GM18873 (cell line): ENCODE results near the gene AOAH.

Experiments used
- ATAC-seq: cut with Tn5 transposase; IDR thresholded peaks from one replicate; pipeline ENCODE4 v1.9.1; 2021; ENCODE audit warnings: mild to moderate bottlenecking, moderate library complexity, moderate number of reproducible peaks; ENCODE audit not compliant: unreplicated experiment, low FRiP score

Gene AOAH

GRCh38 chr7:36638140-36638539, 86.2 kb downstream of the AOAH start:
- no peak for ATAC-seq

DNA sequence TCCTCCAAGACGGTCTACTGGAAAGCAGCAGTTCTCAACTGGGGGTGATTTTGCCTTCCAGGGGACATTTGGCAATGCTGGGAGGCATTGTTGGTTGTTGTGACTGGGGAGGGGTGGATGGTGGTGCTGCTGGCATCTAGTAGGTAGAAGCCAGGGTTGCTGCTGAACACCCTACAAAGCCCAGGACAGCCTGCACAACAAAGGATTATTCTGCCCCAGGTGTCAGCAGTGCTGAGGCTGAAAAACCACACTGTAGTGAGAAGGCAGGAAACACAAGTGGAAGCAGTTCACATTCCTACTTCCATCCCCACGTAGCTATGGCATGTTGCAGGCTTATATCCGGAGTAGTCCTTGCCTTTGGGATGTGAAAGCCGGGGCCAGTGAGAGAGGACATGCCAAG, 86.9 kb downstream of the AOAH start:
- no peak for ATAC-seq

GRCh38 chr7:36636126-36636525, 88.2 kb downstream of the AOAH start:
- ATAC-seq, result no peak

- ATAC-seq, result no peak
These were observed 89.2 kb downstream of the AOAH start for GRCh38 chr7:36635091-36635490.

- ATAC-seq, result no peak
These were observed 90.9 kb downstream of the AOAH start for GRCh38 chr7:36633377-36633776.

DNA sequence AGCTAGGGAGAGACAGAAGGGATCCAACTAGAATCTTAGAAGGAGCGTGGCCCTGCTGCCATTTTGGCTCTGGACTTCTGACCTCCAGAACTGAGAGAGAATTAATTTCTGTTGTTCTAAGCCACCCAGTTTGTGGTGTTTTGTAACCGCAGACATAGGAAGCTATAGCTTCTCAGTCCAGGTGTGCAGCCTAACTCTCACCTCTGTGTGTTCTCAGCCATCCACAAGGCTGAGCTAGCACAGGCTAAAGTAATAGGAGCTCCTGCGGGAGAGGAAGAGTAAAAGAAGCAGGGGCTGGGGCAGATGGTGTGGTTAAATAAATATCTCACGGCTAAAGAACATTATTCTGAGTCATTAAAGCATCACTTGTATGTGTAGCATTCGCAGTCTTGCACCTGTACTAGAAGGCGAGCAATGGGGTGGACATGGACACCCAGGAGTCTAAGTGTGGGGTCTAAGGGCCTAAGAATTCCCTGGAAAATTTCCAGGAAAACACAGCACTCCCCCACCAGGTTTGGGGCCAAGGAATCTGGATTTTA, 94.1 kb downstream of the AOAH start:
- no peak for ATAC-seq

- ATAC-seq, result no peak
These were observed 94.9 kb downstream of the AOAH start for GRCh38 chr7:36629351-36629750.

DNA sequence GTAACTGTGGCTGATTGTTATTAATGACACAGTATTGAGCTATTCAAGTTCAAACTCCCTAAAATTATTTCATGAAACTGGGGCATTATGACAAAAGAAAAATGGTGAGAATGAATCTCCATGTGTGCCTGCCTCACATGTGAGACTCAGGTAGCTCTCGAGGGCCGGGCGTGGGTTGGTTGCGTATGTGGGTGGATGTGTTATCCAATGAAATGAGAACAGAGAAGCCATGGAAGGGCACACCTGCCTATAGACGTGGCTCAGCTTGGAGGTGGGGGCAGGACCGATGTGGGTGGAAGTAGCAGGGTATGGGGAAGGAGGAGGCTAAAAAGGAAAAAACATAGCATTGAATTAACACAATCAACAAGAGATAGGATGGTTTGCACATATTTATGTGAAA, 96.5 kb downstream of the AOAH start:
- ATAC-seq, result no peak

GRCh38 chr7:36626111-36626510, 98.2 kb downstream of the AOAH start:
- no peak for ATAC-seq

- ATAC-seq, result no peak
These were observed 99.0 kb downstream of the AOAH start for GRCh38 chr7:36625247-36625646.

DNA sequence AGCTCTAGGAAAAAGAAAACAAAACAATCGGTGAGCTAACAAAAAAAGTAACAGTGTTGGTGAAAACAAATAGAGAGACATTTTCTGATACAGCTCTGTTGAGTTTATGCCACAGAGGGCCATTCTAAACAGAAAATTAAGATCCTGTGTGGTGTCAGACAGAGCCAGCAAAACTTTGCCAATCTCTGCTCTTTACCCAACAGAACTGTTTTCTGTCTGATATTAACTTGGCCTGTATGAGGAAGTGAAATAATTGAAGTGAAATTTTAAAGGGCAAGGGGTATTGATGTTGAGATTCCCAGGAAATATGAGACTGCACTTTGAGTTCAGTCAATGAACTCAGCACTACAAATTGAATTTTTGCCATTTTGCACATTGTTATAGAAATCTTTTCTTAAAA, 101.0 kb downstream of the AOAH start:
- no peak for ATAC-seq

DNA sequence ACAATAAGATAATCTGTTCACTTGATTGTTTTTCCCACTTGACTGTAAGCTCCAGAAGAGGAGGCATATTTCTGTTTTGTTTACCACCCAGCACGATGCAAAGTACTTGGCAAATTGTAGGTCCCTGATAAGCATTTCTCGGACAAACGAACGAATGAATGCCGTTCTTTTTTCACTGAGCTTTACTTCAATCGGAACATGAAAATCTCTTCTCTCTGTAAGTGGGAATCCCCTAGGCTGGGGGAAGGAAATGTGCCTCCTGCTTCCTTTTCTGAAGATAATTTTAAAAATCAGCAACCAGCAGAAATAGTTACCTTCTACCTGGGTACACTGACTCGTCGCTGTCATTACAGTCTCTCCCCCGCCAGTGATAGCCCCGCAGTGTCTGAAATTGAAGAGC, 102.9 kb downstream of the AOAH start:
- no peak for ATAC-seq

DNA sequence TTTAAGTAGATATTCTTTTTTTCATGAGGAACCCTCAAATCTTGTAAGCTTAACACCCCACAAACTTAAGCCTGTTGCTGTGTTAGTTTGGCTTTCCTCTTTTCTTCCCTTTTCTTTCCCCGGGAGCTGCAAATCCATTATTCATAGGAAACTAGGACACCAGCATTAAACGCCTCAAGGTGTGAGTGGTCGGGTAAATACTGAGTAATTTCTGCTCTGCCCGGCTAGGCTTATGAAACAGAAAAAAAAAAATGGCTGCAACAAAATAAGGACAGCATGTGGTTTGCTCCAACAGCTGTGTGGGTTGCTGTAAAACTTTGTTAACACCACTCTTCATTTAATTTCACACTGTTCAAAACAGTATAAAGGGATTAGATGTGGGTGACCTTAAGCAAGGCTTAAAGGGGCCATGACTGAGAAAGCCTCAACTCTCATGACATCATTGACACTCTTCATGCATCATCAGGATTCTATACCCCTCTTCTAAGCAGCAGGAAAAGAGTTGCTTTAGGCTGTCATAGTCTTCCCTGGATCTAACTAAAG, 104.1 kb downstream of the AOAH start:
- ATAC-seq, result no peak

- ATAC-seq, result no peak
These were observed 106.9 kb downstream of the AOAH start for GRCh38 chr7:36617408-36617807.

GRCh38 chr7:36615852-36616540, 108.3 kb downstream of the AOAH start:
- ATAC-seq, result no peak

GRCh38 chr7:36614959-36615358, 109.3 kb downstream of the AOAH start:
- no peak for ATAC-seq

DNA sequence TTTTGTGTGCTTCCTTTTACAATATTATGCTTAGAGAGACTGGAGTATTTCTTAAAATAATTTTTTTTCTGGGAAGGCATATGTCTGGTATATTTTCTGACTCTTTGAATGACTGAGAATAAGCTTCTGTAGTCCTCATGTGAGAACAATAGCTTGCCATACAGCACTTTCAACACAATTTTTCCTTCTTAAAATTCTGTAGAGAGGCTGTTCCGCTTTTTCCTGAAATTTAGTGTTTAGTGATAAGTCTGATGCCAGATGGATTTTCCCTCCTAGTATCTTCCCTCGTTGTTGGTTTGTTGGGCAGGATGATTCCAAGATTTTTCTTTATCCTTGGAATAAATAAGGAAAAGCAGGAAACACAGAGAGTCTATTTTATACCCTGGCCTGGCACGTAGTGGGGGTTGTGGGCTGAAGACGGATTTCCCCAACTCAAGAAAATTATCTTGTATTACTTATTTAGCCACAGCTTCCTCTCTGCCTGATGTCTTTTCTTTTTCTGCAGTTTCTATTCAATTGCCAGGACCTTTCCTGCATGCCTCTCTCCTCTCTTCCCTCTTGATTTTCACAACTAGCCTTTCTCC, 111.2 kb downstream of the AOAH start:
- ATAC-seq, result no peak

- ATAC-seq, result no peak
These were observed 112.6 kb downstream of the AOAH start for GRCh38 chr7:36611703-36612102.

DNA sequence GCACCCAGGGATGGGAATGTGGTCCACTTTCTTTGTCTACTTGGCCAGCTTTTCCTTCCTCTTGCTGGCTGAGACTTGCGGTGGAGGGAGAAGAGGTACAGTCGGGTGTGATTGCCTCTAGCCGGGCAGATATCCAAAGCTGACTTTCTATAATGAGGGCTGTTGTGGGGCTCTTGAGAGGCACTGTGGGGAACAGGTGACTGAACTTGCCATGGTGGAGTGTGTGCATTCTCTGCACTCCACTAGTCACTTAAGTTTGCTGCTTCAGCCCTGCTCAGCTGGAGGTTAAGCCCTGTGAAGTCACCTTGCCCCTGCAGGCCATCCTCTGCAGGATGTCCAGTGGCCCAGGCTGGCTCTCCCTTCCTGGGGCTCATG, 116.6 kb downstream of the AOAH start:
- no peak for ATAC-seq

DNA sequence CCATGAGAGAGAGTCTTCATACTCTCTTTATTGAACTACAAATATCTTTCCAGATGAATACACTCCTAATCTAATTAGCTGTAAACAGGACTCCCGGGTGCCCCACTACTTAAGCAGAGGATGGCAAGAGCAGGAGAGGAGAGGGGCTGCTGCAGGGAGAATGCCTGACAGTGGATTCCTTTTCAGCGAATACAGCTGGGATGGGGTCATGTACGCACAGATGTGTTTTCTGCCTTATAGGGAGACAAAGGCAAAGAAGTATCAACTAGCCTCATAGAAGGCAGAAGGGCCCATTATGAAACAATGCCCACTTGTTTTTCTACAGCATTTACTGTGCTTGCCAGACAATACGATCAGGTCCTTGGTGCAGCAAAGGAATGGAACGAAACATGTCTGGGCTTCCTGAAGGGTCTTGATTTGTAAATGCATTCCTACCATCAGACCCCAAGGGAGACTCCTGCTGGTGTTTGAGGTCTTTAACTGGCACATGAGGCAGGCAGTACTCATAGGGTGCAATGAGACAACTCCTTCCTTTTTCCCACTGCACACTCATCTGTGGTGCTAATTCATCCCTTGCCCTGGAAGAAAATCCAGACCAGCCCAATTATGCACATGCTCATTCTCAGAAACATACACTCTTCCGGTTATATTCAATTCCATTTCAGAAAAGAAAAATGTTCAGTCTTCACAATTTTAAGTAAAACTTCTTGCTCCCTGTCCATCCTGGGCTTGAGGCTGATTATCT, 117.1 kb downstream of the AOAH start:
- ATAC-seq, result no peak
